A549 (cell line): ENCODE measurements around the gene RABAC1.

Experiments used
- ESRRA ChIP-seq: fragments of 150-350 bp; IDR thresholded peaks from 2 replicates; pipeline ENCODE4 v1.6.1; 2014; ENCODE audit warnings: mild to moderate bottlenecking, low read length, borderline replicate concordance
- KDM5A ChIP-seq: fragments of 200-600 bp; sonication (generic); IDR thresholded peaks from 2 replicates; pipeline ENCODE4 v1.6.1; 2016; ENCODE audit warnings: antibody characterized with exemption, mild to moderate bottlenecking
- POLR2A ChIP-seq: IDR thresholded peaks from 2 replicates; pipeline ENCODE4 v1.6.1; 2012; ENCODE audit warnings: mild to moderate bottlenecking, low read length
- RFX5 ChIP-seq: fragments of 450-650 bp; IDR thresholded peaks from 2 replicates; pipeline ENCODE4 v1.7.1; 2014; ENCODE audit warnings: antibody characterized with exemption, mild to moderate bottlenecking, moderate library complexity
- TF ChIP-seq, protein P1 (sequence below): fragments of >200 bp; sonication (Bioruptor Twin); formaldehyde crosslinking; IDR thresholded peaks from 3 replicates; pipeline ENCODE4 v1.5.1; 2016
- TF ChIP-seq, protein P2 (sequence below): IDR thresholded peaks from 2 replicates; pipeline ENCODE4 v1.6.1; 2012

DNA sequence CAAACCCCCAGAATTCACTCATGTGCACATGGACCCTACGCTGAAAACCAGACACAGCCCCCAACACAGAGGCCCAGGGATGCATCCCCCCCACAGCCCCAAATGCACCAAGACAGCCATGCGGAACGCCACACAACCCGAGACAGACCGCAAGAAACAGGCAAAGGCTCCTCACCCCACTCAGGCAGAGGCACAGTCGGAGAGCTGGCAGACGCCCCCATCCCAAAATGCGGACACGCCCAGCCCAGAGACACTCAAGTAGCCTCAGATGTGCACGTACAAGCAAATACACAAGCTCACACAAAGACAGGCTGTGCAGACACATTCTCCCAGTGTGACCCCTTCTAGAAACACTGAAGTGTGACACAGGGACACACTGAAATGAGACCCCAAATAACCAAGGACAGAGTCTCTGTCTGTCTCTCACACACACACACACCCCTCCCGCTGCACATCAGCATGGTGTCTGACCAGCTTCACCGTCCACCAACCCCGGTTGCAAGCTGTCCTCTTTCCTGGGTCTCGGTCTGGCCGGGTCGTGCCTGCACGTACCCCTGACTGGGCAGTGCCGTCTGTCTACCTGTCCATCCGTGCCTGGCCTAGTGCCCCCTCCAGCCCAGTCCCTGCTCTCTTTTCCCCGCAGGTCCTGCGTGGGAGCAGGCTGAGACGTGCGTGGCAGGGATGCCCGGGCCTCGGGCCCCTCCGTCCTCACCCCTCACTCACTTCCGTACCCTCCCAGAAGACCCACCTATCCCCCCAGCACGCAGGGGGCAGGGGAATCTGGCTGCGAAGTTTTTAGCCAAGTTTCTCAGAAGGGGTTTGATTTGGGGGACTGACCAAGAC lies 47.0 kb downstream of the RABAC1 start:
- TF ChIP-seq RFX5 = no peak
- TF ChIP-seq, protein P1, sequence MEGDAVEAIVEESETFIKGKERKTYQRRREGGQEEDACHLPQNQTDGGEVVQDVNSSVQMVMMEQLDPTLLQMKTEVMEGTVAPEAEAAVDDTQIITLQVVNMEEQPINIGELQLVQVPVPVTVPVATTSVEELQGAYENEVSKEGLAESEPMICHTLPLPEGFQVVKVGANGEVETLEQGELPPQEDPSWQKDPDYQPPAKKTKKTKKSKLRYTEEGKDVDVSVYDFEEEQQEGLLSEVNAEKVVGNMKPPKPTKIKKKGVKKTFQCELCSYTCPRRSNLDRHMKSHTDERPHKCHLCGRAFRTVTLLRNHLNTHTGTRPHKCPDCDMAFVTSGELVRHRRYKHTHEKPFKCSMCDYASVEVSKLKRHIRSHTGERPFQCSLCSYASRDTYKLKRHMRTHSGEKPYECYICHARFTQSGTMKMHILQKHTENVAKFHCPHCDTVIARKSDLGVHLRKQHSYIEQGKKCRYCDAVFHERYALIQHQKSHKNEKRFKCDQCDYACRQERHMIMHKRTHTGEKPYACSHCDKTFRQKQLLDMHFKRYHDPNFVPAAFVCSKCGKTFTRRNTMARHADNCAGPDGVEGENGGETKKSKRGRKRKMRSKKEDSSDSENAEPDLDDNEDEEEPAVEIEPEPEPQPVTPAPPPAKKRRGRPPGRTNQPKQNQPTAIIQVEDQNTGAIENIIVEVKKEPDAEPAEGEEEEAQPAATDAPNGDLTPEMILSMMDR = no peak
- no peak for TF ChIP-seq ESRRA
- TF ChIP-seq POLR2A = no peak
- TF ChIP-seq, protein P2, sequence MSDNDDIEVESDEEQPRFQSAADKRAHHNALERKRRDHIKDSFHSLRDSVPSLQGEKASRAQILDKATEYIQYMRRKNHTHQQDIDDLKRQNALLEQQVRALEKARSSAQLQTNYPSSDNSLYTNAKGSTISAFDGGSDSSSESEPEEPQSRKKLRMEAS = no peak
- no peak for TF ChIP-seq KDM5A
